BJ (cell line): Measurements from ENCODE around the gene NSUN3. TPM values are rescaled to one million over a fixed set of nuclear protein-coding genes. Genes with fewer than 3 reads are reported as not detected.

ENCODE experiments used
- CTCF ChIA-PET: fragments of 350-600 bp; formaldehyde crosslinking; extraction: SDS; loops from one replicate; lab custom pipeline; 2021; ENCODE audit warnings: antibody characterized with exemption, inconsistent platforms; lab: Yijun Ruan, JAX
- POLR2A ChIA-PET: fragments of 300-600 bp; sonication (Branson Sonifier 250); formaldehyde crosslinking; extraction: SDS; loops from one replicate; lab custom pipeline; 2021; ENCODE audit warnings: antibody characterized with exemption; lab: Charles Lee
- DNase-seq: peaks from one replicate; pipeline ENCODE4 v3.0.0-alpha.2; 2011; ENCODE audit warnings: low read depth
- H3K27me3 ChIP-seq: 2 replicates; pipeline ENCODE4 v1.6.0; 2011; ENCODE audit warnings: low read length; ENCODE audit not compliant: control insufficient read depth, insufficient read depth
- H3K36me3 ChIP-seq: 2 replicates; pipeline ENCODE4 v1.5.1; 2011; ENCODE audit warnings: low read length; ENCODE audit not compliant: control insufficient read depth, insufficient read depth
- H3K4me3 ChIP-seq: 2 replicates; pipeline ENCODE4 v1.5.1; 2011; ENCODE audit warnings: low read depth, mild to moderate bottlenecking, control low read depth, low read length
- polyA plus RNA-seq: library from polyadenylated mRNA; depleted of rRNA; stranded (reverse); fragments of >200 nt; gene quantifications from 2 replicates; pipeline ENCODE4 v1.2.3, GENCODE V29; 2011
- TF ChIP-seq, protein P1 (sequence below): IDR thresholded peaks from 2 replicates; pipeline ENCODE4 v1.5.1; 2011; ENCODE audit warnings: low read depth, mild to moderate bottlenecking, control low read depth, inconsistent platforms, low read length, moderate library complexity; ENCODE audit not compliant: insufficient read depth

The NSUN3 gene
- polyA plus RNA-seq, 1 experiment: 8.7 TPM

DNA sequence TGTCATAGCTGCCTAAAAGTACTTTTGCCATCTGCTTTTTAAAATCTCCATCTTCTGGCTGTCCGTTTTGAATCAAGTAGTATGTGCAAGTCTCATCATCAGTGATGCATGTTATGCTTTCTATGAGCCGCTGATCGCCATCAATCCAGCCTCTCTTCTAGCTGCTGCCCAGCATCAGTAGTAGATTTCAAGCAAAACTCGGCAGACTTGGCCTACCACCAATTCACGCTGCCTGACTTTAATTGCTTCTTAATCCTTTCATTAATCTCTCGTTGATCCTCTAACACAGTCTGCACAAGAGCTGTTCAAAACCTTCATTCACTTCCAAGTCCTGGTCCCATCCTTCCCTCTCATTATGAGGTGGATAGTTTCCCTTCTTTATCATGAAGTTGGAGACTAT is 104.9 kb downstream of the NSUN3 start:
- DNase-seq: no peak
- Histone ChIP-seq H3K36me3 (no peaks in the 10 kb centered on the region), H3K4me3 (no peak overlapping the region), H3K27me3 (no peaks in the 10 kb centered on the region; the same call in 1 of the 2 replicates)
- POLR2A ChIA-PET: no interaction called here
- CTCF ChIA-PET: no interaction called here
- TF ChIP-seq, protein P1, sequence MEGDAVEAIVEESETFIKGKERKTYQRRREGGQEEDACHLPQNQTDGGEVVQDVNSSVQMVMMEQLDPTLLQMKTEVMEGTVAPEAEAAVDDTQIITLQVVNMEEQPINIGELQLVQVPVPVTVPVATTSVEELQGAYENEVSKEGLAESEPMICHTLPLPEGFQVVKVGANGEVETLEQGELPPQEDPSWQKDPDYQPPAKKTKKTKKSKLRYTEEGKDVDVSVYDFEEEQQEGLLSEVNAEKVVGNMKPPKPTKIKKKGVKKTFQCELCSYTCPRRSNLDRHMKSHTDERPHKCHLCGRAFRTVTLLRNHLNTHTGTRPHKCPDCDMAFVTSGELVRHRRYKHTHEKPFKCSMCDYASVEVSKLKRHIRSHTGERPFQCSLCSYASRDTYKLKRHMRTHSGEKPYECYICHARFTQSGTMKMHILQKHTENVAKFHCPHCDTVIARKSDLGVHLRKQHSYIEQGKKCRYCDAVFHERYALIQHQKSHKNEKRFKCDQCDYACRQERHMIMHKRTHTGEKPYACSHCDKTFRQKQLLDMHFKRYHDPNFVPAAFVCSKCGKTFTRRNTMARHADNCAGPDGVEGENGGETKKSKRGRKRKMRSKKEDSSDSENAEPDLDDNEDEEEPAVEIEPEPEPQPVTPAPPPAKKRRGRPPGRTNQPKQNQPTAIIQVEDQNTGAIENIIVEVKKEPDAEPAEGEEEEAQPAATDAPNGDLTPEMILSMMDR: no peak

DNA sequence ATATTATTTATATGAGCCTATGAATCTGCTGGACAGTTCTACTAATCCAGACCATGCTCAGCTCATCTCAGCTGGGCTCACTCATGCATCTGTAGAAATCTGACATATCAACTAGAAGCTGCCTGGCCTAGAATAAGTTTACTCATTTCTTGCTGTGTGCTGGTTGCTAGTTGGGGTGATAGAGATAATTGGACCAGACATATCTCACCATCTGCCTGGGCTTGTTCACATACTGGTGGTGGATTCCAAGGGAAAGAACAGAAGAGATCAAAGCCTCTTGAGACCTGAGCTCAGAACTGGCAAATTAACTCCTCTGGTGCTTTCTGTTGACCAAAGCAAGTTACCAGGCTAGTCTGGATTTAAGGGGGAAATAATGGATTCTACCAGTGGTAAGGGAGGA is 109.1 kb downstream of the NSUN3 start:
- TF ChIP-seq, protein P1: no peak
- DNase-seq: no peak
- ChIA-PET CTCF (no interaction called here), POLR2A (no interaction called here)
- H3K27me3 ChIP-seq: no peaks in the 10 kb centered on the region; the same call in 1 of the 2 replicates
- H3K36me3 ChIP-seq: no peaks in the 10 kb centered on the region
- H3K4me3 ChIP-seq: no peak overlapping the region

DNA sequence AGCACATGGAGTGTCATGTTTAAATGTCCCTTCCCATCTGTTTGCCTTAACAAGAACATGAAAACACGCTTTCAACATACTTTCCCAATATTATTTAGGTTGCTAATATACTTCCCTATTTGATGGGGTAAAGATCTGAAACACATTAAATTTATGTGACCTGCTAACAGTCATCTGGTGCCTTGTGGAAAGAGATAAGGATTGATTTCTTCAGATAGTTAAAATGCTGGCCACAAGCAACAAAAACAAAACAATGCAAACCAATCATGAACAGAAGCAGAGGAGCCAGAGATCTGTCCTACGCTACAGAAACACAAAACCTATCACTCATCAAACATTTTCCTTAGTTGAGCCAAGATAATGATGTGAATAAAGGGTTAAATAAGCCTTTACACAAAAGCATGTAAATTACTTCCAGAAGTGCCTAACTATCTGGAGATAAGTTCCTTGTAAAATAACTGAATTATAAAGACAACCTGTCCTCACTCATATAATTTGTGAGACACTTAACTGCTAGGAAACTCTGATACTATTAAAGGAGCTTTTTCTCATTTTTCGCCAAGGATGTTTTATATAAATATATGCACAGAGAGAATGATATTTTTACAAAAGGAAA is 109.9 kb downstream of the NSUN3 start:
- no peak for DNase-seq
- no peaks in the 10 kb centered on the region for H3K36me3 ChIP-seq
- TF ChIP-seq, protein P1: no peak
- ChIA-PET CTCF (no interaction called here), POLR2A (no interaction called here)
- no peaks in the 10 kb centered on the region; the same call in 1 of the 2 replicates for H3K27me3 ChIP-seq
- H3K4me3 ChIP-seq: no peak overlapping the region

DNA sequence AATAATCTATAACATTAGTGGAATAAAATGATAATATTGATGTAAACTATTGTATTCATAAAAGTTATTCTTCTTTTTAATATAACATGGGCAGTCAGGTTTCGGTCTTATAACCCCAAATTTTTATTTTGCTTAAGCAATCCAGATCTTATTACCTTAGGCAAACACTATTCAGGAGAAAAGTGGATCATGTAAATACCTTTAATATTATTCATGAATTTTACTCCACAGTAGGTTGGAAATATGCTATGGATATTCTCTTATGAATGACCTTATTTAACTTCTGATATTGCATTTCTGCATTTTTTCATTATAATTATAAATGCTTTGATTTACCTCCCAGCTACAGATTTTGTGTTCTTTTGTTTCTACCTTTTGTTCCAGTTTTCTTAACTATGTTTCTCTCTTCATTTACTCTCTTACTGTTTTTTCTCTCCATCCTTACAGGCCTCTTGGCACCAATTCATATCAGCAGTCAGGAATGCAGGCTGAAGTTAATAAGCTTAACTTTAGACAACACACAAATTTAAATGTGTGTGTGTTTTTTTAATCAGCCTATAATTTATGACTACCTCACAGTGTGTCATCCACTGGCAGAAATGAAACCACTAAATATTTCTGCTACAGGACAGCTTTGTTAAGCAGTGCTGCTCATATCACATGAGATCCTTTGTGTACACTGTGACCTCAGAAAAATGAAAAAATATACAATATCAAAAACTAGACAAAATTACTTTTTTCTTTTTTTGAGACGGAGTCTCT is 111.0 kb downstream of the NSUN3 start:
- Histone ChIP-seq H3K27me3 (no peaks in the 10 kb centered on the region; the same call in 1 of the 2 replicates), H3K4me3 (no peak overlapping the region), H3K36me3 (no peaks in the 10 kb centered on the region)
- POLR2A ChIA-PET: no interaction called here
- CTCF ChIA-PET: no interaction called here
- TF ChIP-seq, protein P1: no peak
- DNase-seq: no peak

DNA sequence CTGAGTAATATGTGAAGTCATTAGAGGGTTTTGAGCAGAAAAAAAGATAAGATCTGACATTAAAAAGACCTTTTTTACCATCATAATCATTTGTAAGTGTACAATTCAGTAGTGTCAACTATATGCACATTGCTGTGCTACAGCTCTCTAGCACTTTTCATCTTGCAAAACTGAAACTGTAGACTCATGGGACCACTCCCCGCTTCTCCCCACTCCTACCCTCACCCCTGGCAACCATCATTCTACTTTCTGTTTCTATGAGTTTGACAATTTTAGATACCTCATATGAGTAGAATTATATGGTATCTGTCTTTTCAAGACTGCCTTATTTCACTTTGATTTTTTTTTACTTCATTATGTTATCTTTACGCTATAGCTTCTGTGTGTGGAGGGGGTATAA is 112.8 kb downstream of the NSUN3 start:
- Histone ChIP-seq H3K27me3 (no peaks in the 10 kb centered on the region; the same call in 1 of the 2 replicates), H3K36me3 (no peaks in the 10 kb centered on the region), H3K4me3 (no peak overlapping the region)
- no peak for DNase-seq
- TF ChIP-seq, protein P1: no peak
- ChIA-PET POLR2A (no interaction called here), CTCF (no interaction called here)
